ENCODE results near the gene FZD10. TPM values are rescaled to one million over a fixed set of nuclear protein-coding genes. Genes with fewer than 3 reads are reported as not detected.

FZD10 gene
- total RNA-seq, 4 donors from 2014 or later: 0.17 to 0.94 TPM; not detected in 2

DNA sequence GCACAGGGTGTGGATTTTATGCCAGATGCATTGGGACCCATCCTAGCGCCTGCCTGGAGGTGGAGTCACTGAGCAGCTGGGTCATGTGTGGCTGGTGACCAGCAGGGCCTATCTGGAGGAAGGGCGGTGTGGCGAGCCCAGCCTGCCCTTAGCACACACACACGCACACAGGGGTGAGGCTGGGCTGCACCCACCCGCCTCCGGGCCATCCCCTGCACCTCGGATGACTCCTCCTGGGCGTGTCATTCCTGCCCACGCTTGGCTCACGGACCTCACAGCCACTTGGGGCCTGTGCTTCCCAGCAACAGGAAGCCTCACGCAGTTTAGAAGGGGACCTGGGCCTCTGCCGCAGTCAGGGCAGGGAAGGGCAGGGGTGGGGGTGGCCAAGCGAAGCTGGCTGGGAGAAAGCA is 36.2 kb upstream of the FZD10 start:
- TF ChIP-seq, protein P1, sequence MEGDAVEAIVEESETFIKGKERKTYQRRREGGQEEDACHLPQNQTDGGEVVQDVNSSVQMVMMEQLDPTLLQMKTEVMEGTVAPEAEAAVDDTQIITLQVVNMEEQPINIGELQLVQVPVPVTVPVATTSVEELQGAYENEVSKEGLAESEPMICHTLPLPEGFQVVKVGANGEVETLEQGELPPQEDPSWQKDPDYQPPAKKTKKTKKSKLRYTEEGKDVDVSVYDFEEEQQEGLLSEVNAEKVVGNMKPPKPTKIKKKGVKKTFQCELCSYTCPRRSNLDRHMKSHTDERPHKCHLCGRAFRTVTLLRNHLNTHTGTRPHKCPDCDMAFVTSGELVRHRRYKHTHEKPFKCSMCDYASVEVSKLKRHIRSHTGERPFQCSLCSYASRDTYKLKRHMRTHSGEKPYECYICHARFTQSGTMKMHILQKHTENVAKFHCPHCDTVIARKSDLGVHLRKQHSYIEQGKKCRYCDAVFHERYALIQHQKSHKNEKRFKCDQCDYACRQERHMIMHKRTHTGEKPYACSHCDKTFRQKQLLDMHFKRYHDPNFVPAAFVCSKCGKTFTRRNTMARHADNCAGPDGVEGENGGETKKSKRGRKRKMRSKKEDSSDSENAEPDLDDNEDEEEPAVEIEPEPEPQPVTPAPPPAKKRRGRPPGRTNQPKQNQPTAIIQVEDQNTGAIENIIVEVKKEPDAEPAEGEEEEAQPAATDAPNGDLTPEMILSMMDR (IDR thresholded peaks at IDR 0.05; ENCODE audit: low read depth): no peak

DNA sequence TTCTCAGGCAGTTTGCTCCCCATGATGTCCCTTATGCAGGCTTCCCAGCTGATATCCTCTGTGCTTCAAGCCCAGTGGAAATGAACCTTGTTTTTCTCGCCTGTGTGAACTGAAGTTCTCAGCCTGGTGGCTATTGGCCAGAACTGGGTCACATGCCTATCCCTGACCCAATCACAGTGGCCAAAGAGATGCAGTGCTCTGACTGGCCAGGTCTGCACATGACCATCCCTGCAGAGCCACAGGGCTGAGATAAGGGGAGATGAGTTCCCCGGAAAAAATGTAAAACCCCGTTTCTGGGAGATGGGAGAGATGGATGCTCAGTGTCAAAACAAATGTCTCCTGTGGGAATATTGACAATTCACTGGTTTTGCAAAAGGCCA is 34.7 kb upstream of the FZD10 start:
- TF ChIP-seq, protein P1 (IDR thresholded peaks at IDR 0.05; ENCODE audit: low read depth): no peak

DNA sequence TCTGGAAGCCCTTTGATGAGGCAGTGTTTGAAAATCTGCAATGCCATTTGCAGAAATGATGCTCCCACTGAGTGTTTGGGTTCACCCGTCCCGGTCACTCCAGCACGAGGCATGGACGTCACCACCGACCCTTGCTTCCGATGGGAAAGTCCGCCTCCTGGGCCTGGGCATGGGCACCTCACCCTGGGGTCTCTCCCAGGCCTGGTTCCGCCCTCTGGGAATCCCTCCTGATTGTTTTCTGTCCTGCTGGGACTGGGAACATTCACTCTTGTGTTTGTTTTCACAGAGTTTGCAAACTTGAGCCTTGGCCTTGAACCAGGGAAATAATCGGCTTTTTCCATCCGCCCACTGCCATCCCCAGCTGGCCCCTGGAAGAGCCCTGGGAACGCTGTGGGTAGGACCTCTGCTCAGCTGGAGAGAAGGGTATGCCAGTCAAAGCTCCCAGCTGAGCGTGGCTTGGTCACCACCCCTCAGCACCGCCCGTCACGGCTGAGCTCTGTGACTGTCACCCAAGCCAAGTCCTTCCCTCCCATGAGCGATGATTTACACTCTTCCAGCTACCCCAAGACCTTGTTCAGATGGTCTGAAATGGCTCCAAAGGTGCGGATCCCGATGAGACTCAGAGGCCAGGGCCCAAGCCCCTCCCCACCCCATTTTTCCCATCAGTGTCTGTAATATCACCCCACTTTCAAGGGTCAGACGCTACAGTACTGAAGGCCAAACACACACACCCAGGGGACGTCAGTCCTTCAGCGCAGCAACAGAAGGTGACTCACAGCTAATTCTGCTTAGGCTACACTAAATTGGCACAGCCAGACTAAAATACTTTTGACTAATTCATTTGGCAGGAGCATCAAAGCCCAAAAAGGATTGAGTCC is 34.1 kb upstream of the FZD10 start:
- TF ChIP-seq, protein P1 (IDR thresholded peaks at IDR 0.05; ENCODE audit: low read depth): no peak

DNA sequence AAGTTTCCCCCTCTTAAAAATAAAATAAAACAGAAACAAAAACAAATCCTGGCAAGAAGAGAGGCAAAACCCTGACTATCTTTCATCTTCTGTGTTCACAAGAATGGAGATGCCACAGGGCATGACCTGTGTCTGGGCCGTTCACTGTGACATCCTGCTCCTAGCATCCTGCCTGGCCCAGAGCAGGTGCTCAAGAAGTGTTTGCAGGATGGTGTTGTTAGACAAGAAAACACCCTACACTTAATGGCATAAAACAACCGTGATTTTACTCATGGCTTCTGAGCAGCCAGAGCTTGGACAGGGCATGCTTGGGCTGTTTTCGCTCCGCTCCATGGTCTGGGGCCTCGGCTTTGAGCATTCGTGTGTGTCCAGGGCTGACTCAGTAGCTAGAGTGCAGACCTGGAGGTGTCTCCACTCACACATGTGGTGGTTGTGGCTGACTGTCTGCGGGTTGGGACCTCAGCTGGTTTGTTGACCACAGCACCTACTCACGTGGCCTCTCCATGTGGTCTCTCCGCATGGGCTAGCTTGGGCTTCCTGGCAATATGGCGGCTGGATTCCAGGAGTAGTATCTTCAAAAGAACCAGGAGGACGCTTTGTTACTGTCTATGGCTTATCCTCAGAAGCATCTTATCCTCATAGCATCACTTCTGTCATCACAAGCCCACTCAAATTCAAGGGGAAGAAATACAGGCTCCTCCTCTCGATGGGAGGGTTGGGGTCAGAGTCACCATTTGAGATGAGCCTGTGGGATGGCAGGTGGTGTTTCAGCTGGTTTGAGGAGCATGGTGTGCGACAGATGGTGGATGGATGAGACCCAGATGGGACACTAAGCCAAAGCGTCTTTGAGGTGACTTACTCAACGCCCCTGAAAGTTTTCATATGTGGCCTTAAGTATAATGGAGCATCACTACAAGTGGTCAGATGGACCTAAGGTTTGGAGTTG is 33.2 kb upstream of the FZD10 start:
- TF ChIP-seq, protein P1 (IDR thresholded peaks at IDR 0.05; ENCODE audit: low read depth): no peak

DNA sequence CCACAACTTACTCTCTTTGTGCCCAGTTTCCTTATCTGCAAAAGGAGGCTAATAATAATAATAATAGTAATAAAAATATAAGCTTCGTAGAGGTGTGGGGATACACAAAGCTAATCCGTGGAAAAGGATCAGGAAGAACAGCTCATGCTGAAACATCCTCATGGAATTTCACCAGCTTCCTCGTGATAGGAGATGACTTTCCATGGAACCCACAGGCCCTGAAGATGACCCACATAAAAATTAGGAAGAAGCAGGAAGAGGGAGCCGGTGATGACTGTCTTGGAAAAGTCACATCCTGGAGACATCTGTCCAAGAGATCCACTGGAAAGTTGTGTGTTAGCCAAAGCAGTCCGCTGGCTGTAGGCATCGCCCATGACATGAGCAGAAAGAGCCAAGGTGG is 31.9 kb upstream of the FZD10 start:
- TF ChIP-seq, protein P1 (IDR thresholded peaks at IDR 0.05; ENCODE audit: low read depth): no peak

DNA sequence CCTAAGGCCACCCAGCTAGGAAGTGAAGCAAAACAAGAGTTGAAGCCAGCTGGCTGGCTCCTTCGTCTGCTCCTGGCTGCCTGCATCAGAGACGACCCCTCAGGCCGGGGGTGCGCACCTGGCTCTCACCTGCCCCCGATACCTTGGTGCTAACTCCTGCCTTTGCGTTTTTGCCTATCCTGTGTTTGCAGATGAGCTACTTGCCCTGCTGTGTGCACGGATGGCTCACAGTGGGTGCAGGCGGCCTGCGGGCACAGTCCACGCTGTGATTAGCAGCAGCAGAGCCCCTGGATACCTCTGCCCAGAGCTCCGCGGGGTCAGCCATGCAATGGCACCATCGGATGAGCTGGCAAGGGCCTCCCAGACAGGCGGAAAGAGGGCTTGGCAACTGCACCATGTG is 31.2 kb upstream of the FZD10 start:
- TF ChIP-seq, protein P1 (IDR thresholded peaks at IDR 0.05; ENCODE audit: low read depth): no peak

DNA sequence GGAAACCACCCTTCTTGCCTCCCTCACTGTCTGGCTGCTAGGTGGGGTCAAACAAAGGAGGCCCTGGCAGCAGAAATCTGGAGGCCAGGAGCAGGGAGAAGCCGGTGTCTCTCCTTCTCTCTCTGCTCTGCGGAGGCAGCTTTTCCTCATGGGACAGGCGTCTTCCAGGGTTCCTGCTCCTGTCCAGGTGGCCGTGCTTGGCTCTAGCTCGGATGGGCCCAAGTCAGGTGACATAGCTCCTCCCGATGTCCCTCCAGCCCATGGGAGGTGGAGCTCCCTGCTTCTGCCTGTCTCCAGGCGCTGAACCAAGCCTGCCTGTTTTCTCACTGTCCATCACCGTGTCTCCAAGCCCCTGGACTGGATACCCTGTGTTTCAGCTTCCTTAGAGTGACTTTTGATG is 30.5 kb upstream of the FZD10 start:
- TF ChIP-seq, protein P1 (IDR thresholded peaks at IDR 0.05; ENCODE audit: low read depth): no peak
